ENCODE measurements around the gene ASAP2.

DNA sequence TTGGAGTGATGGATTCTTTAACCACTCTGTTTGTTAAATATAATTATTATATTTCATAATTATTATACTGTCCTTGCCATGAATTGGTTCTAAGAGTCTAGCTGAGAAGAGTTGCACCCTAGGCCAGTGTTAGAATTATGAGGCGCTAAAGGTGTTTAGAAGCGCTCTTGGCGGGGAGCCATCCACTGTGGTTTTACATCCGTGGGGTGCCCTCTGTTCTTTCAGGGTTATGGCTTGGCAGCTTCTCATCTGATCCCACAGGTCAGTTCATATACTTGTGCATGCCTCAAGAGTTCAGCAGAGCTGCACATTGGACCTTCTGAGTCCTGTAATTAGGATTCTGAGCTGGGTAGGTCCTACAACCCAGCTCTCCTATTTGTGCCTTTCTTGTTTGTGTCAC lies 9.1 kb downstream of the ASAP2 start:
- TF ChIP-seq, protein P1, sequence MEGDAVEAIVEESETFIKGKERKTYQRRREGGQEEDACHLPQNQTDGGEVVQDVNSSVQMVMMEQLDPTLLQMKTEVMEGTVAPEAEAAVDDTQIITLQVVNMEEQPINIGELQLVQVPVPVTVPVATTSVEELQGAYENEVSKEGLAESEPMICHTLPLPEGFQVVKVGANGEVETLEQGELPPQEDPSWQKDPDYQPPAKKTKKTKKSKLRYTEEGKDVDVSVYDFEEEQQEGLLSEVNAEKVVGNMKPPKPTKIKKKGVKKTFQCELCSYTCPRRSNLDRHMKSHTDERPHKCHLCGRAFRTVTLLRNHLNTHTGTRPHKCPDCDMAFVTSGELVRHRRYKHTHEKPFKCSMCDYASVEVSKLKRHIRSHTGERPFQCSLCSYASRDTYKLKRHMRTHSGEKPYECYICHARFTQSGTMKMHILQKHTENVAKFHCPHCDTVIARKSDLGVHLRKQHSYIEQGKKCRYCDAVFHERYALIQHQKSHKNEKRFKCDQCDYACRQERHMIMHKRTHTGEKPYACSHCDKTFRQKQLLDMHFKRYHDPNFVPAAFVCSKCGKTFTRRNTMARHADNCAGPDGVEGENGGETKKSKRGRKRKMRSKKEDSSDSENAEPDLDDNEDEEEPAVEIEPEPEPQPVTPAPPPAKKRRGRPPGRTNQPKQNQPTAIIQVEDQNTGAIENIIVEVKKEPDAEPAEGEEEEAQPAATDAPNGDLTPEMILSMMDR (IDR thresholded peaks at IDR 0.05) = no peak
- no peak for TF ChIP-seq EZH2 (IDR thresholded peaks at IDR 0.05; ENCODE audit: borderline replicate concordance, insufficient read depth, low read depth, low read length, poor library complexity, severe bottlenecking)
